ENCODE results near the gene ELL2.

Gene ELL2

DNA sequence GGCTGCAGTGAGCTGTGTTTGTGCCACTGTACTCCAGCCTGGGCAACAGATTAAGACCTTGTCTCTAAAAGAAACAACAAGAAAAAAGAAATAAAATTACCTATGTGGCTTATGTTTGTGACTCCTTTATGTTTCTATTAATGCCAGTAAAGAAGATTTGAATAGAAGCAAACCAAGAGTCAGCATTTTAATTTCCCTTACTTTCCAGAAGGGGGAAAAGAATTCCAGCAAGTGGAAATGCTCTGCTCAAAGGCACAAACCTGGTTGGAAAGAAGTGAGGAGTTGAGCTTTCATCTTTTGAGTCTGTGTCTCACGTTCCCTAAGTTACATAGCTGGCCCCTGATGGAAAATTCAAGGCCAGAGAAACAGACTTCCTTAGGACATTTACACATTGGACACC lies 23.6 kb upstream of the ELL2 start:
- CTCF ChIA-PET = interaction anchor here (2.2 kb wide), 1 partner anchor 10 kb away, joined by 7 read pairs; no protein-coding TSS in a partner anchor
- POLR2A ChIA-PET = no interaction called here
- no peak for DNase-seq (ENCODE audit: extremely low spot score)
- no peak for TF ChIP-seq CTCF (IDR thresholded peaks at IDR 0.05; ENCODE audit: control extremely low read depth, extremely low read depth, low read depth, missing control alignments)

- POLR2A ChIA-PET = no interaction called here
- DNase-seq (ENCODE audit: extremely low spot score) = no peak
- CTCF ChIA-PET = interaction anchor here (1.2 kb wide), 2 partner anchors 16 to 20 kb away, joined by 3 to 6 read pairs; no protein-coding TSS in a partner anchor
- TF ChIP-seq CTCF (IDR thresholded peaks at IDR 0.05; ENCODE audit: control extremely low read depth, extremely low read depth, low read depth, missing control alignments) = no peak
Observed at GRCh38 chr5:95984287-95984938, 22.8 kb upstream of the ELL2 start.

DNA sequence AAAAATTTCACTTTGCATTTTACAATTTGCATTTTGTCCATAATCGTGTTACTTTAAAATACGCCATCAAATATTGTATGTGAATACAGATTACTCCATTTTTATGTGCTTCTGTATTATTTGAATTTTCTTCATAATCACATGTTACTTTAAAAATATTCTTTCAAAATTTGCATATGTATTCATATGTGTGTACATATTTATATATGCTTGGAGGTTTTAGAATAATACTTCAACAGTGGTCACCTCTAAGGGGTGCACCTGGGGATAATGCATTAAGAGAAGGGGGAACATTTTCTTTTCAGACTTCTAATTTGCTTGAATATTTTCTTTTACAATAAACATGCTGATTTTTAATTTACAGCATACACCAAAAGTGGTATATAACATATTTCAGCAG lies 21.9 kb upstream of the ELL2 start:
- no peak for DNase-seq (ENCODE audit: extremely low spot score)
- ChIA-PET POLR2A (no interaction called here), CTCF (interaction anchor here (1.2 kb wide), 1 partner anchor 19 kb away, joined by 6 read pairs; no protein-coding TSS in a partner anchor)
- no peak for TF ChIP-seq CTCF (IDR thresholded peaks at IDR 0.05; ENCODE audit: control extremely low read depth, extremely low read depth, low read depth, missing control alignments)

DNA sequence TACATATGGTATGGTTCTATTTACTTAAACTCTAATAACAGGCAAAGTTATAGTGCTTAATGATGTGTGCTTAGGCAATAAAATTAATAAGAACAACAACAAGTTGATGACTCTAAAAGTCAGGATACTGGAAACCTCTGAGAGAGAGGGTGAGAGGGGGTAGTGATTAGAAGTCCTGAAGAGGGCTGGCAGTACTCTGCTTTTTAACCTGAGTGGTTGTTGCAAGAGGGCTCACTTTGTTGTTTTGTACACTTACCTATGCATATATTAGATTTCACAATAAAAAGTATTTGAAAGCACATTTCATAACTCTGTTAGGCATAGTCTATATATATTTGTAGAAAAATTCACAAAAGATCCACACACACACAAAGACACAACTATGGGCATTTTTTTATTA lies 21.4 kb upstream of the ELL2 start:
- POLR2A ChIA-PET = no interaction called here
- DNase-seq (ENCODE audit: extremely low spot score) = no peak
- CTCF ChIA-PET = no interaction called here
- TF ChIP-seq CTCF (IDR thresholded peaks at IDR 0.05; ENCODE audit: control extremely low read depth, extremely low read depth, low read depth, missing control alignments) = no peak

GRCh38 chr5:95976606-95977005 lies 15.0 kb upstream of the ELL2 start:
- CTCF ChIA-PET = interaction anchor here (1.4 to 1.9 kb wide), 4 partner anchors 13 to 19 kb away, joined by 3 to 6 read pairs (median 4); no protein-coding TSS in a partner anchor
- TF ChIP-seq CTCF (IDR thresholded peaks at IDR 0.05; ENCODE audit: control extremely low read depth, extremely low read depth, low read depth, missing control alignments) = no peak
- POLR2A ChIA-PET = no interaction called here
- DNase-seq (ENCODE audit: extremely low spot score) = no peak

DNA sequence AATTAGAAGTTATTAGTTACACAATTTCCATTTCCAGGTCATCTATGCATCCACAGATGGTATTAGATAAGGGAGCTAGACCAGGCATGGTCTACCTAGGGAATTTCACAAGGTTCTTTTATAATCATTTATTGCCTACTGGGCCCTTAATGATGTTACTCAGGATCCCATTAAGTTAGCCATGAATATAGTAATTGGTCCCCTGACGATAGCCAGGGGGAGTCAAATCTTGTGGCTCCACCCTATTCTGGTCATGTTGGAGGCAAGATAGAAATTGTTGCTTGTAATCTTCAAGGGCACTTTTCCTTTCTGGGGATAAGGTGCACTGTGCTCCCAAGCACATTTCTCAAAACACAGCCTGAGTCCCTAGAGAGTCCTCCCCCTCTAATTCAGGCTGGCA lies 14.1 kb upstream of the ELL2 start:
- DNase-seq (ENCODE audit: extremely low spot score) = no peak
- TF ChIP-seq CTCF (IDR thresholded peaks at IDR 0.05; ENCODE audit: control extremely low read depth, extremely low read depth, low read depth, missing control alignments) = no peak
- ChIA-PET CTCF (interaction anchor here (1.7 kb wide), 1 partner anchor 11 kb away, joined by 6 read pairs; no protein-coding TSS in a partner anchor), POLR2A (no interaction called here)

Measured in GM10248 (cell line).